Measurements from ENCODE around the gene EMILIN2.

EMILIN2 gene

DNA sequence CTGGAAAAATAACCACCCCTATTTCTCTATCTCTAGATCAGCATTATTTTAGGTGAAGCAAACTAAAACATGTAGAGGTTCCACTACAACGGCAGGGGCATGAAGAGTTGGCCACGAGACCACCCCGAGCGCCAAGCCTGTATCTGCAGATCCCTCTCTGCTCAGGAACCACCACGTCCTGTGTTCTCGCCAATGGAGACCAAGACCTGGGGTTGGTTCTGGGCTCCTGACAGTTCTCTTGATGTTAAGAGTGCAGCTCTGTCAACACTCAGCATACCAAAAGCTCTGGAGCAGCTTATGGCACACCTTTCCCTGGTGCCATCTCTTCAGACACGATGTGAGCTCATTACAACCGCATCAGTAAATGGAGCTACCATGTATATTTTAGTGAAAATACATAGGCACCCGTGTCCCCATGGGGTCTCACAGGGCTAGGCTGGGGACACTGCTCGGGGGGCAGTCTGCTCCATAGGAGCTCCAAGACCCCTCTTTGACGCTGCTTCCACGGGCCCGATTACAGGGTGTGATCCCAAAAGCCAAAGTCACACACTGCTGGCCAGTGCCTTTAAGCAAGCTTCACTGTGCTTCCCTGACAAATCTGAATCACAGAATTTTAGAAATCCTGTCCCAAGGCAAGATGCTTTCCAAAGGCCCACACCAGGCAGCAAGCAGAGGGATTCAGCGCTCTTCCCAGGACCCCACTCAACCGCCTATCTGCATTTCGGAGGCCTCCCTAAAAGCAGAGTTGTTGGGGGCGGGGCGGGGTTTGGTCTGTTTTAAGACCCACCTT, 72.2 kb downstream of the EMILIN2 start:
- no peak for DNase-seq

DNA sequence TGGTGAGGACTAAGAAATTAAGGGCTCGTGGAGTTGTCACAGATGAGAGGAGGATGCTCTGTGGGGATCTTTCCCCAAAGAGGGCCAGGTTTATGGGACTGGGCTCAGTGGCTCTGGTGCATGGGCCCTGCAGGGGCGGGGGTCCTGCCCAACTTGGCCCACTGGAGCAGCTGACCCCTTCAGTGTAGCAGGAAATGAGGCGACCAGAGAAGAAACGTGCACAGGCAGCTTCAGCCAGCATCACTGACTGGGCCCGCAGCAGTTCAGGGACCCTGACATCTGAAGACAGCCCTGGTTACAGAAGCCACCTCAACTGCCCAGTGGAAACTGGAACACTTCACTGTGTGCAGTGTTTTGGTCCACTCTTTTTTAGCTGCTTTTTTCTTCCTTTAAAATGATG, 72.8 kb downstream of the EMILIN2 start:
- no peak for DNase-seq

DNA sequence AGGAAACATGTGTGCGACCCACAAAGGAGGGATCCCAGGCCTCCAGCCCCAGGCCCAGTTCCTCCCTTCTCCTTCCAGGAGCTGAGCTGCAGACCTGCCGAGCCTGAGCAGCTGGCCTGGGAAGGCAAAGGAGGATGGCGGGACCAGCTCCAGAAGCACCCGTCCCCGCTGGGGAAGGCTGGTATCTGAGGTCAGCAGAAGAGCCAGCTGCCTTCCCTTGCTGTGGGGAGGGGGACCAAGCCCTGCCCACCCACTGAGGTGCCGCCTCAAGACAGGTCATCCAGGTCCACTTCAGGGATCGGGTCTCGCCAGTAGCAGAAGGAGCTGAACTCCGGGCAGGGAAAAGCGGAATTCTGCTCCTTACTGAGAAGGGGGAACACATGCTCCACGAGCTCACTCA, 73.2 kb downstream of the EMILIN2 start:
- no peak for DNase-seq

DNA sequence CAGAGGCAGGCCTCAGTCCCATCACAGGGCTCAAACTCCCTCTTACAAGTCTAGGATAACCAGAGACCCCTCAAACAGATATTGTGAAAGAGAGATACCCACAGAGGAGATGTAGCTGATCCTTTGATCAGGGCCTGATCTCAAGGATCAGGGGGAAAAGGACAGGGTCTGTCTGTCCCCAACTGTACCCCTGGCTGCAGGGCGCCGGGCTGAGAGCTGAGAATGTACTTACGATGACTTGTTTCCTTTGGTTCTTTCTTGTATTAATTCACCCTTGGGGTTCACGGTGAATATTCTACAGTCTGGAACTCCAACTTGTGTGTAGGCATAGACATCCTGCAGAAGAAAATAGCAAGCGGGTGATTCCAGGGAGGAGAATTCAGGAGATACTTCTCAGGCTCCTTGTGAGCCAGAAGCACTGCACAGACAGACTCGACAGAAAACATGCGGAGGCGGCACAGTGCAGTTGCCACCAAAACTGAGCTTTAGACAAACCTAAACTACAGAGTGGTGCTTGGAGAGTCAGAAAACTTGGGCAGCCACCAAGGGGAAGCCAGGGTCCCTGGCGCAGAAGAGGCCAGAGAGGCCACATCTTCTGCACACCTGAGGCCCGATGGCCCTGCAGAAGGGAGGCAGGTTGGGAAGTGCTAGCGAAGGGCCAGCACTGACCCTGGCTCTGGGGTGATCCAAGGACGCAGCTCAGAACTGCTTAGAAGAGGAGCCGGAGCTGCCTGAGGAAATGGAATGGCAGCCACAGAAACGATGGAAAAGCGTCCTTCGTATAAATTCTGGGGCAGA, 73.9 kb downstream of the EMILIN2 start:
- DNase-seq = no peak

DNA sequence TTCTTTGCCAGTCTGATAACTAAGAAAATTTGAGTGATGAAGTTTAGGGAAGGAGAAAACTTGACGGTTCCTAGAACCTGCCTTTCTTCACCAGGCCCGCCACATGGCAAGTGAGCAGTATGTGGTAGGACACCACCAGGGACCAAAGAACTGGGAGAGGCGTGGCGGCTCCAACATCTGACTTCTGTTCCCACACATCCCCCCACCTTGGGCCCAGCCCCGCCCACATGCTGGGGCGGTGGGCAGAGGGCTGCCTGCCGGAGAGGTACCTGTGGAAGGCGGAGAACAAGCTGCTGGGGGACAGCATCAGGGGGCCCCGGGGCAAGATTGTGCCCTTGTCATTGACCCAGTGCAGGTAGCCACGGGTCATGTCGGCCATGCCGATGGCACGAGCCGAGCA, 75.0 kb downstream of the EMILIN2 start:
- DNase-seq = no peak

DNA sequence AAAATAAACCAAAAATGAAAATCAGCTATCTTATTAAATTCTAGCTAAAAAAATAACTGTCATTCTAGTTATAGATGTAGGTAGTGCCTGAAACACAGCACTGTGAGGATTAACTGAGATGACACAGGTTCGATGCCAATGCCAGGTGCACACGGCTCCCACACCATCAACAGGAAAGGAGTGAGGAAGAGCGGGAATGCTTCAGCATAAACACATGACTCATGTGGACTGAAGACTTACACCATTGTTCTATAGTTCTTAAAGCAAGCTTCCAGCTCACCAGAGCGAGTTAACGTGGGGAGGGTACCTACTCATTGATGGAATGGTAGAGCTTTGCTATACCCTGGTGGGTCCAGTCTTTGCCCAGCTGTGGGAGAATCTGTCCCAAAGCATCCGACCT, 76.7 kb downstream of the EMILIN2 start:
- no peak for DNase-seq

DNA sequence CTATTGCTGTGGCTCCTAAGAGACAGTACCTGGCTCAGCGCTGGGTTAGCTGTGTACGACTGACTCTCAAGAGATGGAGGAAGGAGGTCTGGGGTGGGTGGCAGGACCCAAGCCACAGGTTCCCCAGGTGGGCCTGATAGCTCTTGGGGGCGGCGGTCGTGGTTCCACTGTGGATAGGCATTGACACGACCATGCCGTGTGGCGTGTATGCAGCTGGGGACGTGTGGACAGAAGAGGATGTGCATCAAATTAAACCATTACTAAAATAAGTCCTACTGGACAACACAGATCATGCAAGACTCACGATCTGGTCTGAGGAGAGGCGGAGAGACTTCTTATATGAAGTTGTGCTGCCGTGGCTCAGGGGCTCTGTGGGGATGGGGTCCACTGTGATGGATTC, 78.1 kb downstream of the EMILIN2 start:
- DNase-seq = no peak

DNA sequence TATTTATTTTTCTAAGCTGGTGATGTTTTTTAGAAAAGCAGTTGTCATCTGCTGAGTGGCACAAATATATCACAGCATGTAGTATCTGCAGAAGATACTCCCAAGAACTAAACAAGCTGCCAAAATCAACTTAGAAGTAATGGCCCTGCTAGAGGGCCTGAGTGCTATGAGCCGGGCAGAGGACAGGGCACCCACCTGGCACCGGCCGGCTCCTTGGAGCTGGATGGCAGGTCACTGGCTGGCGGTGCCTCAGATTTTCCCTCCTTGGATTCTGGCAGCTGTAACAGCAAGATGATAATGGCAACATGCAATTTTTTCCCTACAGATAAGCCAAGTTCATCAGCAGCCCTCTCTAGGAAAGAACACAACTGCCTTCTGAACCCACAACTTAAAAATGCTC, 79.7 kb downstream of the EMILIN2 start:
- DNase-seq = no peak

DNA sequence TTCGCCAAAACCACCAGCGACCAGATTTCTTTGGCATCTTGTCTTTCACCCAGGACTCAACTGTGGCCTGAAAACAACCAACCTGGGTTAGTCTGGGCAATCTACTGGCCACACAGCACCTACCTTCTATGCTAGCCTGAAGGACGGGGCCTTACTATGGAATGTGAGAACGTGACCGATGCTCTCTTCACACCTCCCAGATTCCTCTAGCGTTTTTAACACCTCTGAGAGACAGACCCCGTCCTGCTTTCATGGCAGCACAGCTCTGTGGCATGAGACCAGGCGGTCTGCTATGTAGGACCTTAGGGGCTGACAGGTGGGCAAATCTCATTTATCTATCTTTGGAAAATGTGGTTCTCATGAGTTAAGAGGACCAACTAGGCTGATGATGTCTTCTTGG, 80.9 kb downstream of the EMILIN2 start:
- DNase-seq = no peak

DNA sequence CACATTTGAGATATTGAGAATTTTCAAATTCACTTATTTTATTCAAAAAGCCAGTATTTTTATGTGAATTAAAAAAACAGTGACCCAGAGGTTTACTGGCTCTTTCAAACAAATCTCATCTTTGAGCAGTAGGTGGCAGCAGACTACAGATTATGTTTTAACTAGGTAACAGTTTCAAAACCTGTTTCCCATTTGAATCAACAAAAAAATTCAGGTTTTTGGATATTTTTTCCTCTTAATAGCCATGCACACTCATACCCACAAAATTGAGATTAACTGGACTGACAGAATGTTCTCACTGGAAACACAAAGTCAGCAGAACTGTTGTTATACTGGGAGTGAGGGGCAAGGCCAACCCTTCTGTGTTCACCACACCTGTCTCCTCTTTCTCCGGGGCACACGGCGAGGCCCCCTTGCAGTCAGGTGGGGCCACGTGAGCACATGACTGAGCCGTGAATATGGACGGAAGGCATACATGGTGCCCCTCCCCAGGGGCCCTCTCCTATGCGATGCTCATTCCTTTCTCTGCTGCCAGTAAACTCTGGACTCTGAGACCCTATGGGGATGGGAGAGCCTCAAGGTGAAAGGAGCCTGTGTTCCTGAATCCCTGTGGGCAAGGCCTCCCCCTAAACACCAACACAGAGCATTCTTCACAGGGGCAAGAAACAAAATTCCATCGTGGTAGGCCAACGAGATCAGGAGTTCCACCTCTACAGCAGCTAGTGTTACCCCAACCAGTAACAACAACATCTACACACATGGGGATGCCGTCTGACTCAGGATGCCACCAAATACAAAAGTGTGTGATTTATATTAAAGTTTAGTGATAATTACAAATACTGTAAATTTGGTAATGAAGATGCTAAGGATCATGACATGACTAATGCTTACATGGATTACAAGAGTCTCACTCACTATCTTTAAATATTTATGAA, 85.7 kb downstream of the EMILIN2 start:
- DNase-seq = peak; percentile 16

DNA sequence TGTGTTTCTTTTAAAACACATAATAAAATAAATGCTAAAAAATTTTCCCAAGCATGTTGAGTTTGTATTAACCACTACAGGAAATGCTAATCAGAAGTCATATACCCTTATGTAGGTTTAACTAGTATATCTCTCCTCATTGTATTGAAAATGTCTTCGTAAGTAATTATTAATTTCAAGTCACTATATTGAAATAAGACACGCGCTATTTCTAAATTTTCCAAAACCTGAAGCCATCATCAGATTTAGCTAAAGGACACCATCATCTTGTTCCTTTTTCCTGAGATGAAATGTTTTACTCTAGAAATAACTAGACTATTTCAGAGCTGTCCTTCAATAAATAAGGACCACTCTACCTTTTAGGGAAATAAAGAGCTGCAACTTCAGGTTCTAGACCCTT, 87.2 kb downstream of the EMILIN2 start:
- DNase-seq = no peak

DNA sequence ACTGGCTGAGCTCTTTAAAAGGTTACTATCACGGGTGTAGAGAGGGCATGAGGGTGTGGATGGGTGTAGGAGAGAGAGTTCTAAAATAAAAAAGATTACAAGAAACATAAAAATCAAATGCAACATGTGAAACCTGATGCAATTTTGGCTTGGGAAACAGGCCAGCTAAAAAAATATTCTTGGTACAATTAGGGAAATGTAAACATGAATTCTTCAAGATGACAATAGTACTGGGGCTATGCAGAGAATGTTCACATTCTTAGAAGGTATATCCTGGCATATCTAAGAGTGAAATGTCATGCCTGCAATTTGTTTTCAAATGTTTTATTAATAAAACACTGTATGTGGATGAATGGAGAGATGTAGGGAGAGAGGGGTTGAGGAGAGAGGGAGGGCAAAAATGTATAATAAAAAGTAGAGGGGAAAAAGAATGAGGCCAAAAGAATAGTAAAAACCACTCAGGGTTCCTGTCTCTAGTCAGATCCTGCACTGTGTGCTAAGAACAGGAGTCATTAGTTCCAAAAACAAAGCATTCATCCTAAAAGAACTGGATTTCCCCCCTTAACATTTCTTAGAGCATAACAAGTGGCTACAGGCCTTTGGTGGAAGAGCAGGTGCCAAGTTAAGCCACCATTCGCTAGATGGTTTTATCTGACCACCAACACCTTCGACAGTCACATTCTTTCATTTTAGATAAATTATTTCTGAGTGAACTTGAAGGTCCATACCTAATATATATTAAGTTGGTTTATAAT, 88.8 kb downstream of the EMILIN2 start:
- DNase-seq = no peak

DNA sequence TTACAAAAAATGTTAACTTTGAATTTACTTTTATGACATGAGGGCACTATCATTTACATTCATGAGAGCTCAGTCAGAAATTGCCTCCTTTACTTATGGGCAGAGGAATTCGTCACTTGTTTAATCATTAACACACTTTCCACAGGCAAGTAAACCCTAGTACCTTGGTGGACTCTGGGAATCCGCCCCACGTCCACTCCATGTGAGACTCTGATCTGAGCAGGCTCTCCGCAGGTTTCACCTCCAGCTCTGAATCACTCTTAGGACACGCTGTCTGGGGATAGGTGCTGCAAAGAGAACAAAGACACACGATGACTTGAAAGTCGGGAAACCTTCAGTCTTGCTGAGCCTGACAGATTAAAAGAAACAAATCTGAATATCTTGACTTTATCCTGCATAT, 92.5 kb downstream of the EMILIN2 start:
- DNase-seq = no peak

DNA sequence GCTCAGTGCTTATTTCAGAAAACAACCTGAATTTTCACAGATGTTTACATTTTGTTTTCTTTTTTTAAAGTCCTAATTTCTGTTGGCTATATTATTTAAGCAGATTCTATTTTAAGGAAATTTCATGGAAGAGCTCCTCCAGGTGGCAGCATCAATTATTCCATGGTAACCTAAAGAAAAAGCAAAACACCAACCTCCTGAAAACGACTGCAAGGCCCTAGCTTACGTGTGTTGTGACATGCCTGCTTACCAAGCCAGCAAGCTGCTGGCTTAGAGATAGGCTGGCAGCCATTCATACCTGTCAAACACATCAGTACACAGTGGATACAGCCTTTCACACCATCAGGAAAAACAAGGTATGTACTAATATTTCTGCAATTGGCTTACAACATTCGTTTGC, 101.2 kb downstream of the EMILIN2 start:
- no peak for DNase-seq

DNA sequence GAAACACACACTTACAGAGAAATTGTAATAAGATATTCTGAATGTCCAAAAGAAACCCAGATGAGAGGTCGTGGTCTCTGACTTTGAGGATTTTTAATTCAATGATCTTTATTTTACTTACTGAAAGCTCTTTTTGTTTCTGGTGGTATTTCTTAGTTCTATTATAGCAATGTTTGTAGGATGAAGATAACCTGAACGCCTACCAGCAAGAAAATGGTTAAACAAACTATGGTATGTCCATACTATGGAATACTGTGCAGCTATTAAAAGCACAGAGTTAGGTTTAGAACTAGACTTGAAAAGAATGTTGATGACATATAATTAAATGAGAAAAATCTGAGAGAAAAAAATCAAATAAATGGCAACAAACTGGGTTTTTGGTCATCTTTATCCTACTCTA, 105.8 kb downstream of the EMILIN2 start:
- no peak for DNase-seq

DNA sequence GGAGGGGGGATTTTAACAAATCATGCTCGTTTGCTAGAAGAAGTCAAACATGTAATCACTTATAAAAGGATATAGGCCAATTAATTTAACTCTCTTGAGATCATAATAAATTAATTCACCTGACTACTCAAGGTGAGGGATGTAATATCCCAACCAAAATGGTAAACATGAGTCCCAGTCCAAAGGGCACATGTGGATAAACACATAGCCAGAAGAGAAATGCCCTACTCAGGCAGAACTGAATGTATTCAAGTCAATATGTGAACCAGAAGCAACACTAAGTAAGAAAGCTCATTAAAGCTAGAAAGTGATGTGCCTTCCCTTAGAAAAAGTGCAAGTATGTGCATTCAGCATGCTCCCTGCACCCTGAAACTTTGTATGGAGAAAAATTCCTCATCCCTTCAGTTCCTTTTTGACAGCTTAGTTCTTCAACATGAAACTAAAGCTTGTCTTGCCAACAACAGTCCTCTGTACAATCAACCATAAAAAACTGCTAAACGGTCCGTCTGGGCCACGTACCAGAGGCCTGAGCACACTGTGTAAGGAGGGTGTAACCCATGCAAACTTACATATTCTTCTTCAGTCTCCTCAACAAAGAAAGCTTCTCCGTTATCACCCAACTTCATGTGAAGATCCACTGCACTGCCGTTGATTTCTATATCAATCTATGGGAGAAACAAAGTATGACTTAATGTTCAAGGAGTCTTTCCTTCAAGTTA, 107.3 kb downstream of the EMILIN2 start:
- DNase-seq = no peak

DNA sequence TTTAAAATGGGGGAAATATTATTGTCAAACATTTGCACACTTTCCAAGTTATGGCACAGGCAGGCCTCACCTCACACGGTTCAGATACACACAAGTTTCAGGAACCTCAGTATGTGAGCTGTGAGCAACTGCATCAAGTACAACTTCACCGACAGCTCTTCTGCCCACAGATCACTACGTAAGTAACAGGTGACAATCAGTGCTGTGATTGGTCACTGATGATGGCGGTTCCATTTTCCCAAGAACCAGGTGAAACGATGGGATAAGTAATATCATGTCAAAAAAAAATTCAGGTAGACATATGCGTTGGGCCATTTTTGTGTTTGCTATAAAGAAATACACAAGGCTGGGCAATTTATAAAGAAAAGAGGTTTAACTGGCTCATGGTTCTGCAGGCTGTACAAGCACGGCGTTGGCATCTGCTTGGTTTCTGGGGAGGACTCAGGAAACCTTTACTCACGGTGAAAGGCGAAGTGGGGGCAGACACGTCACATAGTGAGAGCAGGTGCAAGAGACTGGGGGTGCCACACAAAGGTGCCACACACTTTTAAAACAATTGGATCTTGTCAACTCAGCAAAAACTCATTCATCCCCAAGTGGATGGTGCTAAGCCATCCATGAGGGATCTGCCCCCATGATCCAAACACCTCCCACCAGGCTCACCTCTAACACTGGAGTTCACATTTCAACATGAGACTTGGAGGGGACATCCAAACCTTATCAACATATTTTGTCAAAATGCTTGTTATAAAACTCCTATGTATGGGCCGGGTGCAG, 108.3 kb downstream of the EMILIN2 start:
- DNase-seq = no peak

DNA sequence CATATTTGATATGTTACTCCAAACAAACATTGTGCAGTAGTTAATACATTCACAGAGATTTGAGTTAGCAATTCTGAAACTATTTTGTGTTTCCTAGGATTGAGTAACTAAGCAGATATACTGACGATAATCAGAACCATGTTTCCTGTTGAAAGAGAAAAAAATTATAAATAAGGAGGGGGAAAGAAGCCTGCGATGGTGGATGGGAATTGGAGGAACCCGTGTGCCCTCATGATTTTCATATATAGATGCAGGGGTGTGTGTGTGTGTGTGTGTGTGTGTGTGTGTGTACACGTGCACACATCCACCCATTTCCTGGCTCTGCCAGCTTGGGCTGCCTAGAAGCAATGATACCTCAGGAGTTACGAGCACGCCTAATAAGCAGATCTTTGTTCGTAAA, 109.2 kb downstream of the EMILIN2 start:
- DNase-seq = no peak

DNA sequence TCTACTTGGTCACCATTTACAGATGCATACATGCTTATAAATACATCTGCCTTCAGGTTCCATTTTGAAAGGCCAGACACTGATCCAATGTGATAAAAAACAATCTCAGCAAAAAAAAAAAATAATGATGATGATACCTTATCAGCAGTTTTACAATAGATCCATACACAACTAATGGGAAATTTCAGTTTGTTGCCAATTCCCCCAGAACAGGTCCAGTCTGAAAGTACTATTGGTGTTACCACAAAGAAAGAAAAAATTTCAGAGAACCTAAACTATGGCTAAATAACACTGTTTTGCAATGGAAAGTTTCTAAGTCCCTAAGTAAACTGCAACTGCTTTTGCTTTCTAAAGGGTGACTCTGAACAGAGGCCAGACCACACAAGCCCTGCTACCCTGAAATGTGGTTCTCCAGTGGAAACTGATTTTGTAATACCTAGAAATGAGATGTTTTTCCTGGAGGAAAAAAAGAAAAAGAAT, 112.1 kb downstream of the EMILIN2 start:
- no peak for DNase-seq

DNA sequence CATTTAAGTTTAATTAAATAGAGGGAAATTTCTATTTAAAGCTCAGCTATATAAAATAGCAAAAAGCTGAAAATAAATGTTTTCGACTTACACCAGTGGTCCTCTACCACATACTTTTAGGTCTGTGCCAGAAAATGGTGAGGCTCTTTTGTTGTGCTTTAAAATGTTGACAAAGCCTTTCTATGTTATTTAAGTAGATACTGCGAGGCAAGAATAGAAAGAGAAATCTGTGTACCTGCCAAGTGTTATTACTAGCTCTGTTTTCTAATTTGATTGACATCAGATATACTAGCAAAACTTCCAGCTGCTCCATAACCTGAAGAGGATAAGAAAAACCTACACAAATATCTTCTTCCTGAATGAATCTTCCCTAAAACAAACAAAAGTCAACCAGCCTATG, 112.5 kb downstream of the EMILIN2 start:
- no peak for DNase-seq
